Measurements from ENCODE around the gene BCAP31. TPM values are rescaled to one million over a fixed set of nuclear protein-coding genes. Genes with fewer than 3 reads are reported as not detected.
"Not testable (repeated sequence)": the region's sequence is repeated elsewhere in the genome, so short reads cannot be mapped to it uniquely, and the experiment has no call there.

Gene BCAP31
- total RNA-seq, 1 experiment from 2014 or later = 387 TPM

GRCh38 chrX:153736071-153736820, 12.1 kb upstream of the BCAP31 start:
- DNase-seq (ENCODE audit: low spot score) = no peak

- peak; percentile 25 for DNase-seq (ENCODE audit: low spot score)
Measured at GRCh38 chrX:153735274-153735673, 11.1 kb upstream of the BCAP31 start.

GRCh38 chrX:153734871-153735270, 10.7 kb upstream of the BCAP31 start:
- DNase-seq (ENCODE audit: low spot score) = no peak

- DNase-seq (ENCODE audit: low spot score) = no peak
Measured at GRCh38 chrX:153733651-153734240, 9.6 kb upstream of the BCAP31 start.

- DNase-seq (ENCODE audit: low spot score) = no peak
Measured at GRCh38 chrX:153732401-153732800, 8.2 kb upstream of the BCAP31 start.

GRCh38 chrX:153731845-153732215, 7.6 kb upstream of the BCAP31 start:
- DNase-seq (ENCODE audit: low spot score) = no peak

GRCh38 chrX:153731117-153731844, 7.1 kb upstream of the BCAP31 start:
- DNase-seq (ENCODE audit: low spot score) = no peak

- not testable (repeated sequence) for DNase-seq (ENCODE audit: low spot score)
Measured at GRCh38 chrX:153730115-153730514, 5.9 kb upstream of the BCAP31 start.

GRCh38 chrX:153728951-153729631, 4.9 kb upstream of the BCAP31 start:
- DNase-seq (ENCODE audit: low spot score) = no peak

GRCh38 chrX:153728095-153728494, 3.9 kb upstream of the BCAP31 start:
- DNase-seq (ENCODE audit: low spot score) = no peak

- DNase-seq (ENCODE audit: low spot score) = peak; percentile 63
Measured at GRCh38 chrX:153727123-153727931, 3.1 kb upstream of the BCAP31 start.

GRCh38 chrX:153726286-153727122, 2.3 kb upstream of the BCAP31 start:
- peak; percentile 61 for DNase-seq (ENCODE audit: low spot score)

- no peak for DNase-seq (ENCODE audit: low spot score)
Measured at GRCh38 chrX:153725832-153726285, 1.7 kb upstream of the BCAP31 start.

- DNase-seq (ENCODE audit: low spot score) = peak; percentile 25
Measured at GRCh38 chrX:153725039-153725831, 1.0 kb upstream of the BCAP31 start.

GRCh38 chrX:153723351-153724251, 586 bp downstream of the BCAP31 start:
- DNase-seq (ENCODE audit: low spot score) = peak; percentile 78

GRCh38 chrX:153722704-153723350, 1.4 kb downstream of the BCAP31 start:
- DNase-seq (ENCODE audit: low spot score) = peak; percentile 58

- no peak for DNase-seq (ENCODE audit: low spot score)
Measured at GRCh38 chrX:153719701-153720100, 4.5 kb downstream of the BCAP31 start.

GRCh38 chrX:153719238-153719637, 4.9 kb downstream of the BCAP31 start:
- DNase-seq (ENCODE audit: low spot score) = no peak

Data from HT-29 (cell line).